Ectodermal cell (in vitro differentiated cells): ENCODE measurements around the gene ACAP2.
"Not testable (repeated sequence)": the region's sequence is repeated elsewhere in the genome, so short reads cannot be mapped to it uniquely, and the experiment has no call there.

Experiments
- H3K27ac ChIP-seq: 2 replicates; pipeline ENCODE4 v1.7.0; 2013; ENCODE audit warnings: mild to moderate bottlenecking, low read depth, low read length; ENCODE audit not compliant: insufficient read depth, poor library complexity, severe bottlenecking
- H3K27me3 ChIP-seq: 2 replicates; pipeline ENCODE4 v1.7.0; 2013; ENCODE audit warnings: mild to moderate bottlenecking, low read length; ENCODE audit not compliant: insufficient read depth, control insufficient read depth, poor library complexity, severe bottlenecking
- H3K36me3 ChIP-seq: one replicate; pipeline ENCODE4 v1.7.0; 2013; ENCODE audit warnings: low read length; ENCODE audit not compliant: control insufficient read depth, insufficient read depth
- H3K4me1 ChIP-seq: one replicate; pipeline ENCODE4 v1.7.0; 2013; ENCODE audit warnings: low read length; ENCODE audit not compliant: control insufficient read depth, insufficient read depth
- H3K4me3 ChIP-seq: 2 replicates; pipeline ENCODE4 v1.7.0; 2013; ENCODE audit warnings: low read depth, low read length, control low read depth; ENCODE audit not compliant: insufficient read depth
- H3K9me3 ChIP-seq: 2 replicates; pipeline ENCODE4 v1.7.0; 2013; ENCODE audit warnings: mild to moderate bottlenecking, low read length, moderate library complexity; ENCODE audit not compliant: control insufficient read depth
- WGBS, 2 experiments: methylation state at CpG; one replicate each; pipeline ENCODE4 v1.1.7; 2013; ENCODE audit warnings: missing lambda C conversion rate in 2 of 2; 5-methylcytosine and 5-hydroxymethylcytosine counted together

ACAP2 gene

DNA sequence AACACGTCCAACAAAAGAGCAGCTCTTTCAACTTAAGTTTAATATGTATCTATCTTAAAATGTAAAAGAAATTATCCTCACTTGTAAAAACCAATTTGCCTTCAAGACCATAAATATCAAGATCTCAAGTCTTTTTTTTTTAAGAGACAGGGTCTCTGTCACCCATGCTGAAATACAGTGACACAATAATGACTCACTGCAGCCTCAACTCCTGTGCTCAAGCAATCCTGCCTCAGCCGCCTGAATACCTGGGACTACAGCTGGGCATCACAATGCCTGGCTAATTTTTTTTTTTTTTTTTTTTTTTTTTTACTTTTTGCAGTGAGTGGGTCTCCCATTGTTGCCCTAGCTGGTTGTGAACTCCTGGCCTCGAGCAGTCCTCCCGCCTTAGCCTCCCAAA is 26.0 kb downstream of the ACAP2 start:
- H3K36me3 ChIP-seq = no peaks in the 10 kb centered on the region
- H3K4me1 ChIP-seq = no peaks in the 10 kb centered on the region
- WGBS, 2 experiments = 91 to 94% methylated on average over 2 to 4 of the region's 4 CpGs
- no peaks in the 10 kb centered on the region for H3K27me3 ChIP-seq
- no peaks in the 10 kb centered on the region for H3K9me3 ChIP-seq
- no peak overlapping the region for H3K27ac ChIP-seq
- no peak overlapping the region for H3K4me3 ChIP-seq

DNA sequence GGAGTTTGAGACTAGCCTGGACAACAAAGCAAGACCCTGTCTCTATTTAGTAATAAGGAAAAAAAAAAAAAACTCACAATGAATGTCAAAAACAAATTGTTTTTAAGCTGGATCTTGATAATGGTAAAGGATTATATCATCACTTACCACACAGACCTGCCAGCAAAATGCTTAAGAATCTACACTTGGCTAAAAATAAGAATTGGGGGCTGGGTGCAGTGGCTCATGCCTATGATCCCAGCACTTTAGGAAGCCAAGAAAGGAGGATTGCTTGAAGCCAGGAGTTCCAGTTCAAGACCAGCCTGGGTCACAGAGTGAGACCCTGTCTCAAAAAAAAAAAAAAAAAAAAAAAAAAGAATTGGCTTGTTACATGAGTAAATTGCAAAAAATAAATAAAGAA is 31.0 kb downstream of the ACAP2 start:
- H3K4me1 ChIP-seq = no peaks in the 10 kb centered on the region
- H3K36me3 ChIP-seq = no peaks in the 10 kb centered on the region
- H3K4me3 ChIP-seq = no peak overlapping the region
- H3K27ac ChIP-seq = no peak overlapping the region
- H3K9me3 ChIP-seq = no peaks in the 10 kb centered on the region
- no peaks in the 10 kb centered on the region for H3K27me3 ChIP-seq

GRCh38 chr3:195410546-195410945 is 32.3 kb downstream of the ACAP2 start:
- H3K27ac ChIP-seq = no peak overlapping the region
- H3K9me3 ChIP-seq = no peaks in the 10 kb centered on the region
- H3K4me1 ChIP-seq = no peaks in the 10 kb centered on the region
- H3K36me3 ChIP-seq = no peaks in the 10 kb centered on the region
- H3K4me3 ChIP-seq = no peak overlapping the region
- 92 to 95% methylated on average over 4 of the region's 4 CpGs for WGBS, 2 experiments
- no peaks in the 10 kb centered on the region for H3K27me3 ChIP-seq

DNA sequence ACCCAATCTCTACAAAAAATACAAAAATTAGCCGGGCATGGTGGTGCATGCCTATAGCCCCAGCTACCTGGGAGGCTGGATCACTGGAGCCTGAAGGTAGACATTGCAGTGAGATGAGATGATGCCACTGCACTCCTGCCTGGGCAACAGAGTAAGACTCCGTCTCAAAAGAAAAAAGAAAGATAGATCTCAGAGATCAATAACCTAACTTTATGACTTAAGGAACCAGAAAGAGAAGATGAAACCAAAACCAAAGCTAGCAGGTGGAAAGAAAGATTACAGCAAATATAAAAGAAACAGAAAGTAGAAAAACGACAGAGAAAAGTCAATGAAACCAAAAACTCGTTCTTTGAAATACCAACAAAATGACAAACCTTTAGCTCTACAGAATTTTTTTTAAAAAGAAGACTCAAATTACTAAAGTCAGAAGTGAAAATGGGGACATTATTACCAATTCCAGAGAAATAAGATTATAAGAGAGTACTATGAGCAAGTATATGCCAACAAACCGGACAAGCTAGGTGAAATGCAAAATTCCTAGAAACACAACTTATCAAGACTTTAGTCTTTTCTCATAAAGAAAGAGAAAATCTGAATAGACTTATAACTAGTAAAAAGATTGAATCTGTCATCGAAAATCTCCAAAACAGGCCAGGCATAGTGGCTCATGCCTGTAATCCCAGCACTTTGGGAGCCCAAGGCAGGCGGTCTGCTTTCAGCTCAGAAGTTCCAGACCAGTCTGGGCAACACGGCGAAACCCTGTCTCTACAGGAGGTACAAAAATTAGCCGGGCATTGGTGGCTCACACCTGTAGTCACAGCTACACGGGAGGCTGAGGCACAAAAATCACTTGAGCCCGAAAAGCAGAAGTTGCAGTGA is 35.0 kb downstream of the ACAP2 start:
- Histone ChIP-seq H3K4me3 (no peak overlapping the region), H3K27ac (no peak overlapping the region), H3K9me3 (no peaks in the 10 kb centered on the region), H3K4me1 (no peaks in the 10 kb centered on the region), H3K36me3 (no peaks in the 10 kb centered on the region), H3K27me3 (no peaks in the 10 kb centered on the region)
- 90 to 93% methylated on average over 9 to 12 of the region's 12 CpGs for WGBS, 2 experiments

DNA sequence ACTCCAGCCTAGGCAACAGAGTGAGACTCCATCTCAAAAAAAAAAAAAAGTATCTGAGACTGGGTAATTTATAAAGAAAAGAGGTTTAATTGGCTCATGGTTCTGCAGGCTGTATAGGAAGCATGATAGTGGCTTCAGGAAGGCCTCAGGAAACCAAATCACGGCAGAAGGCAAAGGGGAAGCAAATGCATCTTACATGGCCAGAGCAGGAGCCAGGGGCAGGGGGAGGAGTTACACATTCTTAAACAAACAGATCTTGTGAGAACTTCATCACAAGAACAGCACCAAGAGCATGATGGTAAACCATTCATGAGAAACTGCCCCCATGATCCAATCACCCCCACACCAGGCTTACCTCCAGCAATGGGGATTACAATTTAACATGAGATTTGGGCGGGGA is 37.2 kb downstream of the ACAP2 start:
- Histone ChIP-seq H3K4me1 (no peaks in the 10 kb centered on the region), H3K27ac (no peak overlapping the region), H3K27me3 (no peaks in the 10 kb centered on the region), H3K36me3 (no peaks in the 10 kb centered on the region), H3K4me3 (no peak overlapping the region), H3K9me3 (no peaks in the 10 kb centered on the region)
- 90% methylated on average over 2 of the region's 2 CpGs for WGBS, 2 experiments

- Histone ChIP-seq H3K4me3 (no peak overlapping the region), H3K36me3 (no peaks in the 10 kb centered on the region), H3K4me1 (no peaks in the 10 kb centered on the region), H3K27me3 (no peaks in the 10 kb centered on the region), H3K9me3 (no peaks in the 10 kb centered on the region), H3K27ac (no peak overlapping the region)
- WGBS, 2 experiments = 89 to 98% methylated on average over 4 of the region's 4 CpGs
Measured at GRCh38 chr3:195403841-195404408, 38.9 kb downstream of the ACAP2 start.

DNA sequence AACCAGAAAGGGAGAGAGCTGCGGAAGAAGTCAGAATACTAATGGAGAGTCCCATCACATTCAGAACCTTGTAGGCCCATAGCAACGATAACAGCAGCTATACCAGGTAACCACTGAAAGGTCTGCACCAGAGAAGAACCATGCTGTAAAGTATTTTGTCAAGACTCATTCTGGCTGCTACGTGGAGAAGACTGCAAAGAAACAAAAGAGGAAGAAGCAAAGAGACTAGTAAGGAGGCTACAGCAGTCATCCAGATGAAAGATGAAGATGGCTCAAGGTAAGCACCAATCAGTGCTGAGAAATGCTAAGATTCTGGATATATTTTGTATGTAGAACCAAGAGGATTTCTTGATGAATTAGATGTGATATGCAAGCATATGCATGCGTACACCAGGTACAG is 39.6 kb downstream of the ACAP2 start:
- Histone ChIP-seq H3K27ac (no peak overlapping the region), H3K27me3 (no peaks in the 10 kb centered on the region), H3K4me1 (no peaks in the 10 kb centered on the region), H3K4me3 (no peak overlapping the region), H3K36me3 (no peaks in the 10 kb centered on the region), H3K9me3 (no peaks in the 10 kb centered on the region)
- 90 to 94% methylated on average over 4 of the region's 4 CpGs for WGBS, 2 experiments

GRCh38 chr3:195401943-195402342 is 40.9 kb downstream of the ACAP2 start:
- H3K27me3 ChIP-seq = no peaks in the 10 kb centered on the region
- WGBS, 2 experiments = 91 to 100% methylated on average over 4 of the region's 5 CpGs
- H3K36me3 ChIP-seq = no peaks in the 10 kb centered on the region
- no peak overlapping the region for H3K27ac ChIP-seq
- H3K4me3 ChIP-seq = no peak overlapping the region
- no peaks in the 10 kb centered on the region for H3K4me1 ChIP-seq
- no peaks in the 10 kb centered on the region for H3K9me3 ChIP-seq

GRCh38 chr3:195398460-195398859 is 44.4 kb downstream of the ACAP2 start:
- H3K4me1 ChIP-seq, H3K27me3 ChIP-seq, H3K36me3 ChIP-seq, H3K4me3 ChIP-seq, H3K27ac ChIP-seq, H3K9me3 ChIP-seq: not testable (repeated sequence)
- 89 to 92% methylated on average over 5 to 6 of the region's 6 CpGs for WGBS, 2 experiments

DNA sequence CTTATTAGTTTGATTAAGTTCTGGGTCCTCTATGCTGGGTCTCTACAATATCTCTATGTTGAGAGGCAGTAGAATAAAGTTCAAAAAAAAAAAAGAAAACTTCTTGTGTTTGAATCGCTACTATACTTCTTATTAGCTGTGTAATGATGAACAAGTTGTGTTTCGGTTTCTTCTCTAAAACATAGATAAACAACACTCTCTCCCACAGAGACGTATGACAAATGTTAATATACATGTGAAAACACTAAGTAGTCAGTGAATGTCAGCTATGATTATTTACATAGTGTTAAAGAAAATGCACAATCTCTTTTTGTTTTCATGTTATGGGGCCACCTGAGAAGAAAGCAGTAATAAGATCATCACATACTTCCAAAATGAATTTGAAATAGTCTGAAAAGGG is 45.3 kb downstream of the ACAP2 start:
- WGBS, 2 experiments = no CpG with 5 or more reads among the region's 3 CpGs
- Histone ChIP-seq H3K4me1 (no peaks in the 10 kb centered on the region), H3K27me3 (no peaks in the 10 kb centered on the region), H3K27ac (no peak overlapping the region), H3K9me3 (no peaks in the 10 kb centered on the region), H3K4me3 (no peak overlapping the region), H3K36me3 (no peaks in the 10 kb centered on the region)
